K562 (cell line): Measurements from ENCODE around the gene XIRP1. TPM values are rescaled to one million over a fixed set of nuclear protein-coding genes. Genes with fewer than 3 reads are reported as not detected.
A peak's percentile ranks its signal among the peaks of the same experiment; 100 is the strongest.

Source experiments
- ARID3B ChIP-seq: fragments of 250-450 bp; sonication (Bioruptor Pico); IDR thresholded peaks from 2 replicates; pipeline ENCODE4 v1.4.0; 2020; ENCODE audit warnings: borderline replicate concordance
- CBX5 ChIP-seq: IDR thresholded peaks from 2 replicates; pipeline ENCODE4 v1.6.1; 2014; ENCODE audit warnings: low read depth, borderline replicate concordance
- CCAR2 ChIP-seq: fragments of 200-400 bp; formaldehyde crosslinking; IDR thresholded peaks from 2 replicates; pipeline ENCODE4 v1.6.1; 2017; ENCODE audit warnings: mild to moderate bottlenecking, low read depth, low read length
- CHCHD3 ChIP-seq: fragments of 250-450 bp; sonication (Bioruptor Pico); IDR thresholded peaks from 2 replicates; pipeline ENCODE4 v2.1.2; 2022; ENCODE audit warnings: mild to moderate bottlenecking
- E2F3 ChIP-seq: fragments of 250-450 bp; sonication (Bioruptor Pico); IDR thresholded peaks from 2 replicates; pipeline ENCODE4 v1.4.0; 2020; ENCODE audit warnings: mild to moderate bottlenecking
- GATAD2B ChIP-seq: fragments of 450-650 bp; IDR thresholded peaks from 2 replicates; pipeline ENCODE4 v1.6.1; 2017; ENCODE audit warnings: mild to moderate bottlenecking, borderline replicate concordance
- HNRNPL ChIP-seq: fragments of 200-400 bp; formaldehyde crosslinking; IDR thresholded peaks from 2 replicates; pipeline ENCODE4 v1.6.1; 2017; ENCODE audit warnings: low read depth, mild to moderate bottlenecking, low read length
- HNRNPLL ChIP-seq: fragments of 200-400 bp; formaldehyde crosslinking; IDR thresholded peaks from 2 replicates; pipeline ENCODE4 v1.6.1; 2017; ENCODE audit warnings: low read length, low read depth, mild to moderate bottlenecking; ENCODE audit not compliant: poor library complexity, severe bottlenecking
- KDM5B ChIP-seq: fragments of 200-600 bp; sonication (generic); IDR thresholded peaks from 2 replicates; pipeline ENCODE4 v1.6.1; 2012; ENCODE audit warnings: low read depth, mild to moderate bottlenecking, moderate library complexity, low read length, control low read depth, inconsistent platforms; ENCODE audit not compliant: insufficient replicate concordance
- LCOR ChIP-seq: sonication (generic); formaldehyde crosslinking; IDR thresholded peaks from 2 replicates; pipeline ENCODE4 v1.8.0; 2022; ENCODE audit warnings: mild to moderate bottlenecking, missing genetic modification reagents
- MTA2 ChIP-seq: fragments of 450-650 bp; IDR thresholded peaks from 2 replicates; pipeline ENCODE4 v1.6.1; 2016; ENCODE audit warnings: low read depth
- POLR2A ChIP-seq: fragments of 450-650 bp; conservative IDR thresholded peaks from 2 replicates; pipeline ENCODE4 v1.6.1; 2016
- POLR2G ChIP-seq: fragments of 200-400 bp; formaldehyde crosslinking; IDR thresholded peaks from 2 replicates; pipeline ENCODE4 v1.6.1; 2017; ENCODE audit warnings: low read depth, mild to moderate bottlenecking, antibody characterized with exemption, low read length, moderate library complexity
- RBBP5 ChIP-seq: fragments of 200-600 bp; sonication (generic); IDR thresholded peaks from 2 replicates; pipeline ENCODE4 v1.6.1; 2012; ENCODE audit warnings: borderline replicate concordance, mild to moderate bottlenecking, low read length, control low read depth, inconsistent platforms; ENCODE audit not compliant: insufficient read depth, poor library complexity, severe bottlenecking
- TCF7 ChIP-seq: sonication (generic); IDR thresholded peaks from 2 replicates; pipeline ENCODE4 v1.6.1; 2016; ENCODE audit warnings: antibody characterized with exemption, borderline replicate concordance
- TEAD1 ChIP-seq, 2 experiments: fragments of 450-650 bp in 1 of 2; sonication (generic) in 1 of 2; formaldehyde crosslinking; IDR thresholded peaks; 2 replicates each; pipeline versions ENCODE4 v1.4.0 to v1.8.0; 2020 to 2022; ENCODE audit warnings: mild to moderate bottlenecking in 2 of 2, missing genetic modification reagents in 1 of 2
- ZBTB12 ChIP-seq: fragments of 250-450 bp; sonication (Bioruptor Pico); IDR thresholded peaks from 2 replicates; pipeline ENCODE4 v1.4.0; 2020
- ZC3H11A ChIP-seq: IDR thresholded peaks from 2 replicates; pipeline ENCODE4 v1.6.1; 2012; ENCODE audit warnings: low read depth, low read length, improper control_type of control experiment
- ZNF217 ChIP-seq: sonication (generic); formaldehyde crosslinking; IDR thresholded peaks from 2 replicates; pipeline ENCODE4 v1.8.0; 2022; ENCODE audit warnings: mild to moderate bottlenecking, missing genetic modification reagents
- polyA plus RNA-seq, 8 experiments: library from polyadenylated mRNA; depleted of rRNA in 4 of 8; stranded (reverse) in 5 of 8; unstranded in 3 of 8; fragments of >200 nt; fragmentation: Nextera tagmentation in 2 of 8; fragmentation: Illumina TruSeq in 1 of 8; extraction: Ambion mirVana in 2 of 8; extraction: Trizol in 1 of 8; gene quantifications; 2 replicates each; pipeline versions ENCODE4 v1.2.1 to v1.2.3, GENCODE V29; 2011 to 2014; ENCODE audit warnings: inconsistent platforms in 1 of 8, missing spikeins in 1 of 8
- total RNA-seq, 7 experiments: library from RNA; depleted of rRNA in 6 of 7; stranded (reverse); fragments of >200 nt in 6 of 7; fragmentation: Illumina TruSeq in 2 of 7; extraction: Trizol in 2 of 7; gene quantifications; 2 replicates each; pipeline versions ENCODE4 v1.2.1 to v1.2.3, GENCODE V29; 2011 to 2021; ENCODE audit warnings: low replicate concordance in 1 of 7

The XIRP1 gene
- total and polyA plus RNA-seq, 9 of the 15 experiments (the other 6 are each of a cell fraction or from before 2014, with no cell fraction given), result 0.03 to 0.27 (median 0.08) TPM; not detected in 3

DNA sequence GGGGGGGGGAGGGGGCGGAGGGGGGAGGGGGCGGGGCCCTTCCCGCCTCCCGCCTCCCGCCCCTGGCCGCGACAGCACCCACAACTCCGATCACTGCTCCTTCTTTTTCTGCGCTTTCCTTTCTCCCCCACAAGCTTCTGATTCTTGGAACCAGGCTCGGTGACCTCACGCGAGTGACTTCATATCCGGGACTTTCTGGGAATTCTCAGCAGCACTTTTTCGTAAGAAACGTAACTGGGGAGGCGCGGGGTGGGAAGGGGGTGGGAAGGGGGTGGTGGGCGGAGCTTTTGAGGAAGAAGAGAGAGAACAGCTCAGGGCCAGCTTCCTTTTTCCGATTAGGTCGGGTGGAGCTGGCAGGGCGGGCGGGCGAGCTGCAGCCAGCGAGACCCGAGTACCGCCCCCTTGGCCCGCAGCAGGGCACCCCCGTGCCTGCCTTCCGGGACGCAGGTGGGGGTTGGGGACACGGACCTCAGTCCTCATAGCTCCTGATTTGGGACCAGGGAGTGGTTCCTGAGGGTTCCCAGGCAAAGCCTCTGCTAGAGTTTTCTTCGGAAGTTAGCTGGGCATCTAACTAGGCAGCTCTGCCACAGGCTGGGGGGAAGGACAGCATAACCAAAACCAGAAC, 14.6 kb downstream of the XIRP1 start (continued):
- TF ChIP-seq HNRNPL, result peak; percentile 62; the same call in 1 of the 2 replicates
- 0 out of 2 replicates have a peak, but pooled peaks have one; percentile 35 for TF ChIP-seq ZBTB12 (CRISPR knock-in tag)
- TF ChIP-seq HNRNPLL, result peak; percentile 33
- peak; percentile 75 for TF ChIP-seq KDM5B
- no peak for TF ChIP-seq MTA2
- TF ChIP-seq CBX5, result no peak
- no peak for TF ChIP-seq LCOR (CRISPR knock-in tag)
- no peak for TF ChIP-seq CCAR2
- peak; percentile 92 for TF ChIP-seq POLR2G
- TF ChIP-seq GATAD2B, result peak; percentile 56; the same call in 1 of the 2 replicates
- 0 out of 4 replicates have a peak, but pooled peaks of 1 of the 2 experiments have one; percentile 17 for TF ChIP-seq TEAD1 (CRISPR knock-in tag; IDR thresholded peaks at IDR 0.05)
- TF ChIP-seq E2F3 (CRISPR knock-in tag), result no peak
- TF ChIP-seq ZC3H11A, result peak; percentile 47; the same call in 1 of the 2 replicates
- 0 out of 2 replicates have a peak, but pooled peaks have one; percentile 46 for TF ChIP-seq ARID3B
- TF ChIP-seq TCF7, result no peak
- TF ChIP-seq ZNF217 (CRISPR knock-in tag), result no peak
- no peak for TF ChIP-seq CHCHD3 (CRISPR knock-in tag)
- TF ChIP-seq RBBP5, result peak; percentile 45
- TF ChIP-seq POLR2A, result peak; percentile 77
